Stimulated activated CD8-positive, alpha-beta memory T cell treated with anti-CD3 and anti-CD28 coated beads, Interleukin-4, amount 100 ng/mL, for 4 hours (primary cell): Measurements from ENCODE around the gene BACH2.
"Not testable (repeated sequence)": the region's sequence is repeated elsewhere in the genome, so short reads cannot be mapped to it uniquely, and the experiment has no call there.

Experiments used
- DNase-seq, 2 donors: peaks; one replicate each; pipeline ENCODE4 v3.0.0-alpha.2; 2020; ENCODE audit warnings: low read depth in 2 of 2, low spot score in 1 of 2

Gene BACH2

GRCh38 chr6:90296341-90297114, at the start of gene BACH2:
TSS of gene BACH2 (minus strand) at chr6:90296843. CDS start at chr6:90008844, 287,999 bp downstream.
- peak; percentile 85 to 91 for DNase-seq

- DNase-seq = no peak
These were observed 46.9 kb upstream of the BACH2 start for GRCh38 chr6:90343576-90343975.

- DNase-seq = no peak
These were observed 41.8 kb upstream of the BACH2 start for GRCh38 chr6:90338409-90338808.

GRCh38 chr6:90336388-90336947, 39.8 kb upstream of the BACH2 start:
- DNase-seq = no peak

- no peak for DNase-seq
These were observed 37.3 kb upstream of the BACH2 start for GRCh38 chr6:90333928-90334327.

- not testable (repeated sequence) for DNase-seq
These were observed 36.4 kb upstream of the BACH2 start for GRCh38 chr6:90332978-90333543.

- no peak for DNase-seq
These were observed 32.9 kb upstream of the BACH2 start for GRCh38 chr6:90329386-90330077.

- no peak for DNase-seq
These were observed 31.4 kb upstream of the BACH2 start for GRCh38 chr6:90328004-90328403.

GRCh38 chr6:90326404-90327057, 29.9 kb upstream of the BACH2 start:
- DNase-seq = no peak

GRCh38 chr6:90323706-90324105, 27.1 kb upstream of the BACH2 start:
- no peak for DNase-seq

GRCh38 chr6:90322976-90323474, 26.4 kb upstream of the BACH2 start:
- no peak for DNase-seq

GRCh38 chr6:90319979-90320685, 23.5 kb upstream of the BACH2 start:
- DNase-seq = no peak

GRCh38 chr6:90319044-90319443, 22.4 kb upstream of the BACH2 start:
- no peak for DNase-seq

- DNase-seq = no peak
These were observed 19.3 kb upstream of the BACH2 start for GRCh38 chr6:90315986-90316385.

- DNase-seq = no peak
These were observed 18.8 kb upstream of the BACH2 start for GRCh38 chr6:90315354-90315950.

GRCh38 chr6:90314514-90314913, 17.9 kb upstream of the BACH2 start:
- no peak for DNase-seq

GRCh38 chr6:90311569-90311968, 14.9 kb upstream of the BACH2 start:
- no peak for DNase-seq

GRCh38 chr6:90305800-90306448, 9.3 kb upstream of the BACH2 start:
- no peak for DNase-seq

GRCh38 chr6:90304308-90304707, 7.7 kb upstream of the BACH2 start:
- no peak for DNase-seq

- DNase-seq = no peak
These were observed 6.4 kb upstream of the BACH2 start for GRCh38 chr6:90303039-90303438.
